Mononuclear cell (primary cell): Measurements from ENCODE around the gene WNT3A. TPM values are rescaled to one million over a fixed set of nuclear protein-coding genes. Genes with fewer than 3 reads are reported as not detected.

Experiments used
- H3K27me3 ChIP-seq: 2 replicates; pipeline ENCODE4 v1.6.0; 2011; ENCODE audit warnings: low read length, control low read depth; ENCODE audit not compliant: insufficient read depth
- H3K4me1 ChIP-seq: 2 replicates; pipeline ENCODE4 v1.5.1; 2011; ENCODE audit warnings: mild to moderate bottlenecking, low read length, control low read depth; ENCODE audit not compliant: insufficient read depth
- H3K4me3 ChIP-seq: 2 replicates; pipeline ENCODE4 v1.5.1; 2011; ENCODE audit warnings: mild to moderate bottlenecking, low read length, moderate library complexity
- H3K9me3 ChIP-seq: 2 replicates; pipeline ENCODE4 v1.5.1; 2011; ENCODE audit warnings: low read depth, mild to moderate bottlenecking, control low read depth, low read length
- total RNA-seq: library from RNA; depleted of rRNA; stranded (reverse); fragments of >200 nt; gene quantifications from one replicate; pipeline ENCODE4 v1.2.3, GENCODE V29; 2012

Gene WNT3A
- total RNA-seq, 1 donor = not detected

- Histone ChIP-seq H3K4me3 (no peak overlapping the region), H3K27me3 (peaks cover 41% of the 10 kb centered on the region), H3K9me3 (no peaks in the 10 kb centered on the region), H3K4me1 (no peaks in the 10 kb centered on the region)
Observed at GRCh38 chr1:228005511-228006033, 1.2 kb upstream of the WNT3A start.

GRCh38 chr1:228006034-228006785 is 588 bp upstream of the WNT3A start:
- Histone ChIP-seq H3K4me3 (no peak overlapping the region), H3K9me3 (no peaks in the 10 kb centered on the region), H3K27me3 (peaks cover 41% of the 10 kb centered on the region), H3K4me1 (no peaks in the 10 kb centered on the region)

- H3K4me3 ChIP-seq = no peak overlapping the region
- H3K9me3 ChIP-seq = no peaks in the 10 kb centered on the region
Observed at GRCh38 chr1:228007049-228007800, 427 bp downstream of the WNT3A start.

GRCh38 chr1:228007801-228008341 is 1.1 kb downstream of the WNT3A start:
- Histone ChIP-seq H3K4me1 (no peaks in the 10 kb centered on the region), H3K4me3 (no peak overlapping the region), H3K9me3 (no peaks in the 10 kb centered on the region), H3K27me3 (peaks cover 38% of the 10 kb centered on the region)

More at GRCh38 chr1:228007049-228007800, 427 bp downstream of the WNT3A start:
- H3K4me1 ChIP-seq = no peaks in the 10 kb centered on the region
- peaks cover 41% of the 10 kb centered on the region for H3K27me3 ChIP-seq

GRCh38 chr1:228008391-228009115 is 1.8 kb downstream of the WNT3A start:
- H3K9me3 ChIP-seq = no peaks in the 10 kb centered on the region
- H3K4me1 ChIP-seq = no peaks in the 10 kb centered on the region
- no peak overlapping the region for H3K4me3 ChIP-seq
- peaks cover 35% of the 10 kb centered on the region for H3K27me3 ChIP-seq

GRCh38 chr1:228009116-228009827 is 2.5 kb downstream of the WNT3A start:
- Histone ChIP-seq H3K4me3 (no peak overlapping the region), H3K4me1 (no peaks in the 10 kb centered on the region), H3K9me3 (no peaks in the 10 kb centered on the region), H3K27me3 (peaks cover 35% of the 10 kb centered on the region)

GRCh38 chr1:228009828-228010775 is 3.3 kb downstream of the WNT3A start:
- H3K27me3 ChIP-seq = peaks cover 28% of the 10 kb centered on the region
- no peak overlapping the region for H3K4me3 ChIP-seq

GRCh38 chr1:228010921-228011320 is 4.1 kb downstream of the WNT3A start:
- H3K9me3 ChIP-seq = no peaks in the 10 kb centered on the region
- H3K27me3 ChIP-seq = peaks cover 20% of the 10 kb centered on the region
- H3K4me3 ChIP-seq = no peak overlapping the region

More at GRCh38 chr1:228009828-228010775, 3.3 kb downstream of the WNT3A start:
- no peaks in the 10 kb centered on the region for H3K4me1 ChIP-seq
- no peaks in the 10 kb centered on the region for H3K9me3 ChIP-seq

GRCh38 chr1:228011721-228012311 is 5.0 kb downstream of the WNT3A start:
- Histone ChIP-seq H3K4me3 (no peak overlapping the region), H3K27me3 (peaks cover 17% of the 10 kb centered on the region), H3K4me1 (no peaks in the 10 kb centered on the region), H3K9me3 (no peaks in the 10 kb centered on the region)

More at GRCh38 chr1:228010921-228011320, 4.1 kb downstream of the WNT3A start:
- H3K4me1 ChIP-seq = no peaks in the 10 kb centered on the region

GRCh38 chr1:228012555-228012954 is 5.8 kb downstream of the WNT3A start:
- Histone ChIP-seq H3K4me3 (no peak overlapping the region), H3K9me3 (no peaks in the 10 kb centered on the region), H3K4me1 (no peaks in the 10 kb centered on the region), H3K27me3 (peaks cover 13% of the 10 kb centered on the region)

GRCh38 chr1:228013131-228013934 is 6.5 kb downstream of the WNT3A start:
- Histone ChIP-seq H3K4me1 (no peaks in the 10 kb centered on the region), H3K4me3 (no peak overlapping the region), H3K27me3 (peaks cover 7% of the 10 kb centered on the region), H3K9me3 (no peaks in the 10 kb centered on the region)
